ENCODE results near the gene COL11A1. TPM values are rescaled to one million over a fixed set of nuclear protein-coding genes. Genes with fewer than 3 reads are reported as not detected.

The COL11A1 gene
- total and polyA plus RNA-seq, 9 of the 15 experiments (the other 6 are each of a cell fraction or from before 2014, with no cell fraction given), result 0.07 TPM; not detected in 8

GRCh38 chr1:102891868-102892625, 216.3 kb downstream of the COL11A1 start (continued):
- TF ChIP-seq MLX (CRISPR knock-in tag; conservative IDR thresholded peaks at IDR 0.05) (no peak), BCL6 (CRISPR knock-in tag; IDR thresholded peaks at IDR 0.05) (no peak)

DNA sequence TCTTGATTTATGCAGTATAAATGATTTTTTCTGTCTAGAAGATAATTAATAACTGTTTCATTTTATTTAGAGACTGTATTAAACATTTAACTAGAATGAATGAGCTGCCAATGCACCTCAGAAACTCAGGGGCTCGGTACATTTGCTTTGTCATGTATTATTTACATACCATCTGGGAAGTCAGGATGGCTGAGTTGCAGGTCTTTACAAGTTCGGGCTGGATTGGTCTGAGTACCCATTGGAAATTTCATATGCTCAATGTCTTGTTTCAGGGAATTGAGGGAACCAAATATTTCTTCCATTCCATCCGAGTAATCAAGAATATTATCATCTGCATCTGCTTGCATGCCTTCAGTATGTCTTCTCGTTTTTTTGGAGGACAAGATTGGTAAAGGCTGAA, 221.7 kb downstream of the COL11A1 start:
- POLR2A ChIA-PET, result no interaction called here
- FAIRE-seq, result no peak
- no peak overlapping the region for H2AFZ ChIP-seq (ENCODE audit: low read depth, low read length)
- H3K9me1 ChIP-seq (ENCODE audit: control insufficient read depth, insufficient read depth, low read length), result no peaks in the 10 kb centered on the region
- ATAC-seq, result no peak
- no peak overlapping the region for H3K27ac ChIP-seq (ENCODE audit: extremely low read depth, low read depth, low read length)
- no TSS peak for BruUV-seq (replicated peaks)
- no peaks in the 10 kb centered on the region for H4K20me1 ChIP-seq (replicated peaks; ENCODE audit: control insufficient read depth, insufficient read depth, low read length)
- no peak overlapping the region for H3K9ac ChIP-seq (ENCODE audit: insufficient read depth in 1 of 2, low read depth in 2 of 2, low read length in 2 of 2)
- intact Hi-C loops (cut with micrococcal nuclease) (no loop called here), in situ Hi-C loops (cut with MboI) (no loop called here)
- no peaks in the 10 kb centered on the region for H3K79me2 ChIP-seq (ENCODE audit: control insufficient read depth, insufficient read depth, low read length)
- H3K4me2 ChIP-seq (ENCODE audit: insufficient read depth, low read length), result no peak overlapping the region
- no peaks in the 10 kb centered on the region for H3K4me1 ChIP-seq (replicated peaks in 1 of 2; ENCODE audit: control insufficient read depth in 2 of 2, insufficient read depth in 2 of 2, low read length in 2 of 2)
- CTCF ChIA-PET (ENCODE audit: low intra/inter-chr PET ratio), result no interaction called here
- no peaks in the 10 kb centered on the region for H3K36me3 ChIP-seq (ENCODE audit: control insufficient read depth, insufficient read depth, low read length)
- 0% methylated on average over 4 of the region's 4 CpGs for WGBS (ENCODE audit: insufficient coverage, low coverage, missing lambda C conversion rate)
- 0 out of 2 replicates have a peak, but pooled peaks cover 1% of the 10 kb centered on the region for H3K9me3 ChIP-seq (replicated peaks; ENCODE audit: control insufficient read depth, insufficient read depth, low read depth, low read length)
- DNase-seq (ENCODE audit: extremely low read depth in 1 of 4, low spot score in 3 of 4), result no peak
- H3K4me3 ChIP-seq, result no peak overlapping the region
- TF ChIP-seq, protein P1, sequence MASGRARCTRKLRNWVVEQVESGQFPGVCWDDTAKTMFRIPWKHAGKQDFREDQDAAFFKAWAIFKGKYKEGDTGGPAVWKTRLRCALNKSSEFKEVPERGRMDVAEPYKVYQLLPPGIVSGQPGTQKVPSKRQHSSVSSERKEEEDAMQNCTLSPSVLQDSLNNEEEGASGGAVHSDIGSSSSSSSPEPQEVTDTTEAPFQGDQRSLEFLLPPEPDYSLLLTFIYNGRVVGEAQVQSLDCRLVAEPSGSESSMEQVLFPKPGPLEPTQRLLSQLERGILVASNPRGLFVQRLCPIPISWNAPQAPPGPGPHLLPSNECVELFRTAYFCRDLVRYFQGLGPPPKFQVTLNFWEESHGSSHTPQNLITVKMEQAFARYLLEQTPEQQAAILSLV (tag; IDR thresholded peaks at IDR 0.05), result no peak
- no peak for TF ChIP-seq ZFP30 (CRISPR knock-in tag; IDR thresholded peaks at IDR 0.05; ENCODE audit: borderline replicate concordance)
- TF ChIP-seq GATA2 (CRISPR knock-in tag; IDR thresholded peaks at IDR 0.05), result no peak
- no peak for TF ChIP-seq ZBTB11 (CRISPR knock-in tag; IDR thresholded peaks at IDR 0.05)
- TF ChIP-seq SFPQ (IDR thresholded peaks at IDR 0.05; ENCODE audit: low read depth, low read length), result no peak
- no peaks in the 10 kb centered on the region for H3K27me3 ChIP-seq (ENCODE audit: control insufficient read depth in 2 of 2, insufficient read depth in 2 of 2, low read length in 2 of 2)
